GM12878 (cell line): Measurements from ENCODE around the gene RASL12.

ENCODE experiments used
- CTCF ChIP-seq, 3 experiments: IDR thresholded peaks in 2 of 3; conservative IDR thresholded peaks in 1 of 3; 2 replicates each; pipeline ENCODE4 v1.5.1; 2011; ENCODE audit warnings: low read depth in 3 of 3, low read length in 3 of 3, mild to moderate bottlenecking in 3 of 3, control low read depth in 2 of 3, moderate library complexity in 2 of 3, inconsistent platforms in 1 of 3, mixed read lengths in 1 of 3; ENCODE audit not compliant: control insufficient read depth in 2 of 3, insufficient read depth in 1 of 3; ENCODE audit errors: extremely low read depth in 1 of 3
- EED ChIP-seq: sonication (generic); IDR thresholded peaks from 2 replicates; pipeline ENCODE4 v1.6.1; 2016; ENCODE audit warnings: antibody characterized with exemption, low read depth
- ETV6 ChIP-seq, 2 experiments: fragments of 450-650 bp in 1 of 2; IDR thresholded peaks in 1 of 2; conservative IDR thresholded peaks in 1 of 2; 2 replicates each; pipeline ENCODE4 v1.6.1; 2014; ENCODE audit warnings: antibody characterized with exemption in 1 of 2, borderline replicate concordance in 1 of 2, low read depth in 1 of 2, mild to moderate bottlenecking in 1 of 2, moderate library complexity in 1 of 2
- HDAC6 ChIP-seq: fragments of 200-600 bp; sonication (generic); IDR thresholded peaks from one replicate; pipeline ENCODE4 v1.8.0; 2017; ENCODE audit warnings: antibody characterized with exemption; ENCODE audit not compliant: unreplicated experiment
- IRF3 ChIP-seq: fragments of 450-650 bp; IDR thresholded peaks from 2 replicates; pipeline ENCODE4 v1.6.1; 2014; ENCODE audit warnings: mild to moderate bottlenecking
- PBX3 ChIP-seq: IDR thresholded peaks from 2 replicates; pipeline ENCODE4 v1.6.1; 2011; ENCODE audit warnings: mild to moderate bottlenecking, low read depth, low read length, moderate library complexity; ENCODE audit not compliant: insufficient replicate concordance
- POLR2A ChIP-seq: IDR thresholded peaks from 2 replicates; pipeline ENCODE4 v1.6.1; 2011; ENCODE audit warnings: low read depth, mild to moderate bottlenecking, low read length
- RAD21 ChIP-seq: IDR thresholded peaks from 2 replicates; pipeline ENCODE4 v1.6.1; 2011; ENCODE audit warnings: mild to moderate bottlenecking, low read depth, low read length, moderate library complexity; ENCODE audit not compliant: insufficient read depth
- SIN3A ChIP-seq: IDR thresholded peaks from 2 replicates; pipeline ENCODE4 v1.6.1; 2012; ENCODE audit warnings: low read depth, low read length, improper control_type of control experiment
- SREBF2 ChIP-seq: IDR thresholded peaks from 2 replicates; pipeline ENCODE4 v1.6.1; 2012; ENCODE audit warnings: mild to moderate bottlenecking, low read length
- SRF ChIP-seq, 2 experiments: IDR thresholded peaks; 2 replicates each; pipeline ENCODE4 v1.6.1; 2011; ENCODE audit warnings: low read depth in 2 of 2, low read length in 2 of 2, mild to moderate bottlenecking in 1 of 2, moderate library complexity in 1 of 2
- YY1 ChIP-seq: IDR thresholded peaks from 2 replicates; pipeline ENCODE4 v1.6.1; 2011; ENCODE audit warnings: low read depth, mild to moderate bottlenecking, low read length
- ZNF274 ChIP-seq: IDR thresholded peaks from one replicate; pipeline ENCODE4 v1.8.0; 2011; ENCODE audit not compliant: insufficient read length, insufficient read depth
- TF ChIP-seq, protein P1 (sequence below): IDR thresholded peaks from 2 replicates; pipeline ENCODE4 v1.6.1; 2012; ENCODE audit warnings: low read depth, low read length, improper control_type of control experiment

DNA sequence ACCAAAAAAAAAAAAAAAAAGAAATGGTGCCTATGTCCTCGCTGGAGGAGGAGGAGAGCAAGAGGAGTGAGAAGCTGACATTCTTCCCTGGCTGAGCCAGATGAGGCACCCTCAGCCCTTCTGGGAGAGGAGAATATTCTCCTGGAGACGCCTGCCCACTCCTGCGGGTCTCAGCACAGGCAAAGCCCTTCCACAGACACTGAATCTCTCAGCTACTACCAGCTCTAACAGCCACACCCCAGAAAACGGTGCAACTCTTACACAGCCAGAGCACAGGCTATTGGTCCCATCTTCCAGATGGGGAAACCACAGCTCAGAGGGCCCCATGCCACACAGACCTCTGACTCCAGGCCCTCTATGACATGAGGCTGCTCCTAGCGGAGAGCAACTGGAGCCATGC, 5.7 kb downstream of the RASL12 start:
- TF ChIP-seq POLR2A, result no peak
- no peak for TF ChIP-seq IRF3
- no peak for TF ChIP-seq SRF (IDR thresholded peaks at IDR 0.05; ENCODE audit: low read depth in 2 of 2, low read length in 2 of 2)
- no peak for TF ChIP-seq ETV6 (conservative IDR thresholded peaks at IDR 0.05 in 1 of 2, IDR thresholded peaks at IDR 0.05 in 1 of 2; ENCODE audit: borderline replicate concordance in 1 of 2, low read depth in 1 of 2)
- TF ChIP-seq, protein P1, sequence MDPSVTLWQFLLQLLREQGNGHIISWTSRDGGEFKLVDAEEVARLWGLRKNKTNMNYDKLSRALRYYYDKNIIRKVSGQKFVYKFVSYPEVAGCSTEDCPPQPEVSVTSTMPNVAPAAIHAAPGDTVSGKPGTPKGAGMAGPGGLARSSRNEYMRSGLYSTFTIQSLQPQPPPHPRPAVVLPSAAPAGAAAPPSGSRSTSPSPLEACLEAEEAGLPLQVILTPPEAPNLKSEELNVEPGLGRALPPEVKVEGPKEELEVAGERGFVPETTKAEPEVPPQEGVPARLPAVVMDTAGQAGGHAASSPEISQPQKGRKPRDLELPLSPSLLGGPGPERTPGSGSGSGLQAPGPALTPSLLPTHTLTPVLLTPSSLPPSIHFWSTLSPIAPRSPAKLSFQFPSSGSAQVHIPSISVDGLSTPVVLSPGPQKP, result no peak
- TF ChIP-seq EED, result no peak
- TF ChIP-seq ZNF274, result no peak
- no peak for TF ChIP-seq SREBF2
- TF ChIP-seq RAD21, result no peak
- TF ChIP-seq CTCF (IDR thresholded peaks at IDR 0.05 in 2 of 3, conservative IDR thresholded peaks at IDR 0.05 in 1 of 3; ENCODE audit: control insufficient read depth in 2 of 3, extremely low read depth in 1 of 3, insufficient read depth in 1 of 3, low read depth in 3 of 3, low read length in 3 of 3), result no peak
- no peak for TF ChIP-seq SIN3A
- no peak for TF ChIP-seq HDAC6
- TF ChIP-seq YY1, result no peak
- TF ChIP-seq PBX3, result no peak
